HCT116 (cell line): Measurements from ENCODE around the gene KCNV2. TPM values are rescaled to one million over a fixed set of nuclear protein-coding genes. Genes with fewer than 3 reads are reported as not detected.

Experiments
- ATAC-seq: fragments of 200-7000 bp; cut with Tn5 transposase; 2 replicates; pipeline ENCODE4 v1.9.1; 2020; ENCODE audit warnings: mild to moderate bottlenecking, moderate library complexity
- BruUV-seq: library from RNA; stranded (reverse); fragments of 400-500 nt; replicated peaks from 2 replicates; lab custom pipeline; 2021; lab: Mats Ljungman, UMichigan
- CTCF ChIA-PET: fragments of 300-600 bp; sonication (Branson Sonifier 250); formaldehyde crosslinking; loops from one replicate; lab custom pipeline; 2021; ENCODE audit warnings: antibody characterized with exemption; lab: Charles Lee
- POLR2A ChIA-PET: fragments of 300-600, 350-600 bp; sonication (Branson Sonifier 250); formaldehyde crosslinking; loops from one replicate; lab custom pipeline; 2021; ENCODE audit warnings: antibody characterized with exemption; lab: Charles Lee
- RAD21 ChIA-PET, 2 experiments: fragments of 300-600 bp; sonication (Branson Sonifier 250); formaldehyde crosslinking; loops; one replicate each; lab custom pipeline; 2023; ENCODE audit warnings: low total read pairs in 2 of 2; ENCODE audit not compliant: uncharacterized antibody in 2 of 2, unreplicated experiment in 2 of 2, low non-redundant PET in 1 of 2; lab: Charles Lee
- DNase-seq: peaks from one replicate; pipeline ENCODE4 v3.0.0-alpha.2; 2010; ENCODE audit warnings: low read depth, low spot score
- H2AFZ ChIP-seq: fragments of 200-600 bp; shearing (Covaris generic), sonication (generic); 2 replicates; pipeline ENCODE4 v1.6.1; 2017; ENCODE audit warnings: low read depth, mixed run types, mixed read lengths, antibody characterized with exemption, low read length; ENCODE audit not compliant: poor library complexity, severe bottlenecking
- H3K27ac ChIP-seq: 2 replicates; pipeline ENCODE4 v1.5.1; 2012; ENCODE audit warnings: low read depth, low read length
- H3K27me3 ChIP-seq: fragments of 200-600 bp; sonication (generic); 2 replicates; pipeline ENCODE4 v1.6.1; 2016; ENCODE audit warnings: mixed run types, low read length, mixed read lengths; ENCODE audit not compliant: insufficient read depth
- H3K36me3 ChIP-seq, 2 experiments: fragments of 200-500 bp in 1 of 2; fragments of 200-600 bp in 1 of 2; sonication (Bioruptor generic) in 1 of 2; sonication (generic) in 1 of 2; 2 replicates each; pipeline versions ENCODE4 v1.5.1 to v1.6.1; 2014 to 2016; ENCODE audit warnings: low read length in 2 of 2, inconsistent platforms in 1 of 2, mixed read lengths in 1 of 2, mixed run types in 1 of 2; ENCODE audit not compliant: insufficient read depth in 2 of 2, control insufficient read depth in 1 of 2
- H3K4me1 ChIP-seq, 2 experiments: fragments of 200-600 bp in 1 of 2; sonication (generic) in 1 of 2; 2 replicates each; pipeline versions ENCODE4 v1.5.1 to v1.6.1; 2012 to 2017; ENCODE audit warnings: low read length in 2 of 2, inconsistent platforms in 1 of 2, mild to moderate bottlenecking in 1 of 2, mixed read lengths in 1 of 2, mixed run types in 1 of 2, moderate library complexity in 1 of 2; ENCODE audit not compliant: insufficient read depth in 2 of 2, control insufficient read depth in 1 of 2
- H3K4me2 ChIP-seq: fragments of 200-600 bp; sonication (generic); 2 replicates; pipeline ENCODE4 v1.6.1; 2017; ENCODE audit warnings: mixed run types, low read length, mixed read lengths
- H3K4me3 ChIP-seq, 2 experiments: fragments of 200-600 bp in 1 of 2; sonication (generic) in 1 of 2; replicated peaks in 1 of 2; 2 replicates each; pipeline ENCODE4 v1.5.1; 2011 to 2016; ENCODE audit warnings: low read length in 2 of 2, control low read depth in 1 of 2, low read depth in 1 of 2, mild to moderate bottlenecking in 1 of 2, mixed read lengths in 1 of 2, mixed run types in 1 of 2
- H3K79me2 ChIP-seq: fragments of 200-600 bp; sonication (generic); 2 replicates; pipeline ENCODE4 v1.6.1; 2017; ENCODE audit warnings: mild to moderate bottlenecking, mixed run types, low read length, moderate library complexity, mixed read lengths; ENCODE audit not compliant: insufficient read depth
- H3K9ac ChIP-seq: fragments of 200-600 bp; sonication (generic); 2 replicates; pipeline ENCODE4 v1.6.1; 2016; ENCODE audit warnings: low read length, mixed read lengths
- H3K9me2 ChIP-seq: fragments of 200-600 bp; sonication (generic), shearing (Covaris generic); 2 replicates; pipeline ENCODE4 v1.6.1; 2017; ENCODE audit warnings: mixed run types, mild to moderate bottlenecking, moderate library complexity; ENCODE audit not compliant: insufficient read depth
- H3K9me3 ChIP-seq, 2 experiments: fragments of 200-500 bp in 1 of 2; fragments of 200-600 bp in 1 of 2; sonication (Bioruptor generic) in 1 of 2; sonication (generic) in 1 of 2; 2 replicates each; pipeline ENCODE4 v1.6.1; 2014 to 2017; ENCODE audit warnings: low read length in 2 of 2, mixed read lengths in 2 of 2, inconsistent platforms in 1 of 2, low read depth in 1 of 2, mild to moderate bottlenecking in 1 of 2, mixed run types in 1 of 2, moderate library complexity in 1 of 2; ENCODE audit not compliant: control insufficient read depth in 1 of 2, insufficient read depth in 1 of 2
- H4K20me1 ChIP-seq: fragments of 200-600 bp; sonication (generic), shearing (Covaris generic); 2 replicates; pipeline ENCODE4 v1.6.1; 2017; ENCODE audit warnings: mixed run types, mild to moderate bottlenecking, moderate library complexity; ENCODE audit not compliant: insufficient read depth
- CBX3 ChIP-seq: IDR thresholded peaks from 2 replicates; pipeline ENCODE4 v1.6.1; 2012; ENCODE audit warnings: low read depth
- CEBPB ChIP-seq: IDR thresholded peaks from 2 replicates; pipeline ENCODE4 v1.6.1; 2012; ENCODE audit warnings: low read depth
- ELF1 ChIP-seq: IDR thresholded peaks from 2 replicates; pipeline ENCODE4 v1.6.1; 2012; ENCODE audit warnings: low read depth, borderline replicate concordance
- EZH2 ChIP-seq: fragments of 200-600 bp; sonication (generic); IDR thresholded peaks from 2 replicates; pipeline ENCODE4 v1.6.1; 2017; ENCODE audit warnings: antibody characterized with exemption, mixed run types
- EZH2phosphoT487 ChIP-seq: fragments of 200-600 bp; IDR thresholded peaks from 2 replicates; pipeline ENCODE4 v1.6.1; 2018; ENCODE audit warnings: antibody characterized with exemption, borderline replicate concordance
- FOSL1 ChIP-seq: IDR thresholded peaks from 2 replicates; pipeline ENCODE4 v1.6.1; 2012; ENCODE audit warnings: low read depth
- JUND ChIP-seq: IDR thresholded peaks from 2 replicates; pipeline ENCODE4 v1.6.1; 2012
- POLR2A ChIP-seq: IDR thresholded peaks from 2 replicates; pipeline ENCODE4 v1.7.0; 2011; ENCODE audit warnings: borderline replicate concordance; ENCODE audit not compliant: insufficient read depth, insufficient read length; ENCODE audit errors: extremely low read depth
- POLR2AphosphoS5 ChIP-seq: IDR thresholded peaks from 2 replicates; pipeline ENCODE4 v1.6.1; 2011; ENCODE audit warnings: mild to moderate bottlenecking, low read depth, low read length, moderate library complexity
- RAD21 ChIP-seq: IDR thresholded peaks from 2 replicates; pipeline ENCODE4 v1.6.1; 2012; ENCODE audit warnings: low read depth, mild to moderate bottlenecking
- SIN3A ChIP-seq: IDR thresholded peaks from 2 replicates; pipeline ENCODE4 v1.6.1; 2012; ENCODE audit warnings: low read depth
- TCF7L2 ChIP-seq: IDR thresholded peaks from 2 replicates; pipeline ENCODE4 v1.7.0; 2011; ENCODE audit warnings: borderline replicate concordance, inconsistent platforms; ENCODE audit not compliant: insufficient read depth, insufficient read length; ENCODE audit errors: extremely low read depth
- YY1 ChIP-seq: IDR thresholded peaks from 2 replicates; pipeline ENCODE4 v1.6.1; 2011; ENCODE audit warnings: low read length, low read depth, moderate library complexity, mild to moderate bottlenecking; ENCODE audit not compliant: insufficient replicate concordance; ENCODE audit errors: extremely low read depth
- ZFX ChIP-seq: fragments of 450-650 bp; IDR thresholded peaks from 2 replicates; pipeline ENCODE4 v1.6.1; 2017
- ZNF274 ChIP-seq: fragments of 200-500 bp; sonication (Bioruptor generic); IDR thresholded peaks from 2 replicates; pipeline ENCODE4 v1.6.1; 2014; ENCODE audit warnings: mild to moderate bottlenecking, low read depth, low read length, inconsistent platforms
- intact Hi-C: fragments of 100-400 bp; cut with micrococcal nuclease; formaldehyde crosslinking; loops from 2 replicates; pipeline ENCODE4 v1.10.0; 2022
- total RNA-seq: library from RNA; stranded (reverse); gene quantifications from one replicate; pipeline ENCODE4 v1.2.1, GENCODE V29; 2021; ENCODE audit not compliant: unreplicated experiment
- TF ChIP-seq, protein P1 (sequence below): IDR thresholded peaks from 2 replicates; pipeline ENCODE4 v1.6.1; 2012; ENCODE audit warnings: low read depth
- TF ChIP-seq, protein P2 (sequence below): IDR thresholded peaks from 2 replicates; pipeline ENCODE4 v1.6.1; 2012
- TF ChIP-seq, protein P3 (sequence below): IDR thresholded peaks from 2 replicates; pipeline ENCODE4 v1.6.1; 2012
- TF ChIP-seq, protein P4 (sequence below): IDR thresholded peaks from 2 replicates; pipeline ENCODE4 v1.6.1; 2011; ENCODE audit warnings: mild to moderate bottlenecking, low read length, moderate library complexity; ENCODE audit not compliant: insufficient replicate concordance; ENCODE audit errors: extremely low read depth

KCNV2 gene
- total RNA-seq, 1 experiment from 2014 or later, result not detected

DNA sequence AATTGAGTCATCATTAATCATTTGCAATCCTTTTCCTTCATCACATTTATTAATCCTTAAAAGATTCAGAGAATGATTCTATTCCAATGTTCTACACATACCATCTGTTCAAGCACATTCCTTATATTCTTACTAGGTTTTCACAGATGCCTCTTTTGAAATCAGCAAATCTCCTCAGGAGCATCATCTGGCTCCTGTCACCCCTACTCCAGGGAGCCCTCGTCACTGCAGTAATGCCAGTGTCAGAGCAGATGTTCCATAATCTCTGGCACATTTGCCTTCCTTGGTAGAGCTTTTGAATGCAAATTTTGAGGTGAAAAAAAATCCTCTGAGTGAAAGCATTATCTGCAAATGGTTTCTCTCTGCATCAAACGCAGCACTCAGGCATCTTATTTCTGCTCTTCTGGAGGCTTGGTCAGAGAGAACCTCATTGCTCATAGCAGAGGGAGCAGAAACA is 7.6 kb upstream of the KCNV2 start:
- no peaks in the 10 kb centered on the region for H3K36me3 ChIP-seq
- no TSS peak for BruUV-seq
- ATAC-seq (no peak), DNase-seq (no peak)
- no peak overlapping the region for H3K4me2 ChIP-seq
- intact Hi-C loops, result no loop called here
- H3K4me1 ChIP-seq, result no peaks in the 10 kb centered on the region
- no peak overlapping the region for H3K9ac ChIP-seq
- H3K27ac ChIP-seq, result no peak overlapping the region
- RAD21 ChIA-PET, result no interaction called here
- POLR2A ChIA-PET, result interaction anchor here (0.7 kb wide), 1 partner anchor 201 kb away, joined by 3 read pairs; no protein-coding TSS in a partner anchor
- CTCF ChIA-PET, result no interaction called here
- TF ChIP-seq ZFX, result no peak
- TF ChIP-seq, protein P1, sequence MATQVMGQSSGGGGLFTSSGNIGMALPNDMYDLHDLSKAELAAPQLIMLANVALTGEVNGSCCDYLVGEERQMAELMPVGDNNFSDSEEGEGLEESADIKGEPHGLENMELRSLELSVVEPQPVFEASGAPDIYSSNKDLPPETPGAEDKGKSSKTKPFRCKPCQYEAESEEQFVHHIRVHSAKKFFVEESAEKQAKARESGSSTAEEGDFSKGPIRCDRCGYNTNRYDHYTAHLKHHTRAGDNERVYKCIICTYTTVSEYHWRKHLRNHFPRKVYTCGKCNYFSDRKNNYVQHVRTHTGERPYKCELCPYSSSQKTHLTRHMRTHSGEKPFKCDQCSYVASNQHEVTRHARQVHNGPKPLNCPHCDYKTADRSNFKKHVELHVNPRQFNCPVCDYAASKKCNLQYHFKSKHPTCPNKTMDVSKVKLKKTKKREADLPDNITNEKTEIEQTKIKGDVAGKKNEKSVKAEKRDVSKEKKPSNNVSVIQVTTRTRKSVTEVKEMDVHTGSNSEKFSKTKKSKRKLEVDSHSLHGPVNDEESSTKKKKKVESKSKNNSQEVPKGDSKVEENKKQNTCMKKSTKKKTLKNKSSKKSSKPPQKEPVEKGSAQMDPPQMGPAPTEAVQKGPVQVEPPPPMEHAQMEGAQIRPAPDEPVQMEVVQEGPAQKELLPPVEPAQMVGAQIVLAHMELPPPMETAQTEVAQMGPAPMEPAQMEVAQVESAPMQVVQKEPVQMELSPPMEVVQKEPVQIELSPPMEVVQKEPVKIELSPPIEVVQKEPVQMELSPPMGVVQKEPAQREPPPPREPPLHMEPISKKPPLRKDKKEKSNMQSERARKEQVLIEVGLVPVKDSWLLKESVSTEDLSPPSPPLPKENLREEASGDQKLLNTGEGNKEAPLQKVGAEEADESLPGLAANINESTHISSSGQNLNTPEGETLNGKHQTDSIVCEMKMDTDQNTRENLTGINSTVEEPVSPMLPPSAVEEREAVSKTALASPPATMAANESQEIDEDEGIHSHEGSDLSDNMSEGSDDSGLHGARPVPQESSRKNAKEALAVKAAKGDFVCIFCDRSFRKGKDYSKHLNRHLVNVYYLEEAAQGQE, result no peak
- TF ChIP-seq CBX3, result no peak
- TF ChIP-seq YY1, result no peak
- no peak for TF ChIP-seq POLR2A
- no peak for TF ChIP-seq SIN3A
- no peak for TF ChIP-seq CEBPB
- no peak for TF ChIP-seq FOSL1
- TF ChIP-seq, protein P2, sequence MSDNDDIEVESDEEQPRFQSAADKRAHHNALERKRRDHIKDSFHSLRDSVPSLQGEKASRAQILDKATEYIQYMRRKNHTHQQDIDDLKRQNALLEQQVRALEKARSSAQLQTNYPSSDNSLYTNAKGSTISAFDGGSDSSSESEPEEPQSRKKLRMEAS, result no peak
- TF ChIP-seq, protein P3, sequence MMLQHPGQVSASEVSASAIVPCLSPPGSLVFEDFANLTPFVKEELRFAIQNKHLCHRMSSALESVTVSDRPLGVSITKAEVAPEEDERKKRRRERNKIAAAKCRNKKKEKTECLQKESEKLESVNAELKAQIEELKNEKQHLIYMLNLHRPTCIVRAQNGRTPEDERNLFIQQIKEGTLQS, result no peak
- TF ChIP-seq ZNF274, result no peak
- TF ChIP-seq, protein P4, sequence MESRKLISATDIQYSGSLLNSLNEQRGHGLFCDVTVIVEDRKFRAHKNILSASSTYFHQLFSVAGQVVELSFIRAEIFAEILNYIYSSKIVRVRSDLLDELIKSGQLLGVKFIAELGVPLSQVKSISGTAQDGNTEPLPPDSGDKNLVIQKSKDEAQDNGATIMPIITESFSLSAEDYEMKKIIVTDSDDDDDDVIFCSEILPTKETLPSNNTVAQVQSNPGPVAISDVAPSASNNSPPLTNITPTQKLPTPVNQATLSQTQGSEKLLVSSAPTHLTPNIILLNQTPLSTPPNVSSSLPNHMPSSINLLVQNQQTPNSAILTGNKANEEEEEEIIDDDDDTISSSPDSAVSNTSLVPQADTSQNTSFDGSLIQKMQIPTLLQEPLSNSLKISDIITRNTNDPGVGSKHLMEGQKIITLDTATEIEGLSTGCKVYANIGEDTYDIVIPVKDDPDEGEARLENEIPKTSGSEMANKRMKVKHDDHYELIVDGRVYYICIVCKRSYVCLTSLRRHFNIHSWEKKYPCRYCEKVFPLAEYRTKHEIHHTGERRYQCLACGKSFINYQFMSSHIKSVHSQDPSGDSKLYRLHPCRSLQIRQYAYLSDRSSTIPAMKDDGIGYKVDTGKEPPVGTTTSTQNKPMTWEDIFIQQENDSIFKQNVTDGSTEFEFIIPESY, result no peak
- no peak for TF ChIP-seq EZH2
- no peak for TF ChIP-seq POLR2AphosphoS5
- TF ChIP-seq ELF1, result no peak
- no peak for TF ChIP-seq TCF7L2
- TF ChIP-seq JUND, result no peak
- no peak for TF ChIP-seq RAD21
- TF ChIP-seq EZH2phosphoT487, result no peak
- H4K20me1 ChIP-seq, result 0 out of 2 replicates have a peak, but pooled peaks cover 1% of the 10 kb centered on the region
- H3K27me3 ChIP-seq, result no peaks in the 10 kb centered on the region
- H3K4me3 ChIP-seq, result no peak overlapping the region
- no peaks in the 10 kb centered on the region for H3K9me3 ChIP-seq
- no peaks in the 10 kb centered on the region for H3K9me2 ChIP-seq
- no peak overlapping the region for H2AFZ ChIP-seq
- H3K79me2 ChIP-seq, result no peaks in the 10 kb centered on the region
